ENCODE data around the gene CAPN5.

DNA sequence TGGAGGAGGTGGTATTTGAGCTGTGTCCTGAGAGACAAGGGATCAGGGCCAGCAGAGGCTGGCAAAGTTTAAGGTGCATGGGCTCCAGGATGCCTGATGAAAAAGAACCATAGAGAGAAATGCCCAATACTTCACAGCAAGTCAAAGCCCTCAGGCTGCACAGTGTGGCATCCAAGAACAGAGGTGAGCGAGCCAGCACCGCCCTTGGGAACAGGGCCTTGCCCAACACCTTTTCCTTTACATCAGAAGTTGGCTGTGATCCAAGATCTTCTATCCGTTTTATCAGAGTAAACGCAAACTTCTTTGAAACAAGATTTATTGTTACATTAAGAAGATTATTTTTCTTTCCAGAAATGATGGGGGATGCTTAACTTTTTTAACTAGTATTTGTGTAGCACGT is 31.2 kb upstream of the CAPN5 start:
- TF ChIP-seq, protein P1, sequence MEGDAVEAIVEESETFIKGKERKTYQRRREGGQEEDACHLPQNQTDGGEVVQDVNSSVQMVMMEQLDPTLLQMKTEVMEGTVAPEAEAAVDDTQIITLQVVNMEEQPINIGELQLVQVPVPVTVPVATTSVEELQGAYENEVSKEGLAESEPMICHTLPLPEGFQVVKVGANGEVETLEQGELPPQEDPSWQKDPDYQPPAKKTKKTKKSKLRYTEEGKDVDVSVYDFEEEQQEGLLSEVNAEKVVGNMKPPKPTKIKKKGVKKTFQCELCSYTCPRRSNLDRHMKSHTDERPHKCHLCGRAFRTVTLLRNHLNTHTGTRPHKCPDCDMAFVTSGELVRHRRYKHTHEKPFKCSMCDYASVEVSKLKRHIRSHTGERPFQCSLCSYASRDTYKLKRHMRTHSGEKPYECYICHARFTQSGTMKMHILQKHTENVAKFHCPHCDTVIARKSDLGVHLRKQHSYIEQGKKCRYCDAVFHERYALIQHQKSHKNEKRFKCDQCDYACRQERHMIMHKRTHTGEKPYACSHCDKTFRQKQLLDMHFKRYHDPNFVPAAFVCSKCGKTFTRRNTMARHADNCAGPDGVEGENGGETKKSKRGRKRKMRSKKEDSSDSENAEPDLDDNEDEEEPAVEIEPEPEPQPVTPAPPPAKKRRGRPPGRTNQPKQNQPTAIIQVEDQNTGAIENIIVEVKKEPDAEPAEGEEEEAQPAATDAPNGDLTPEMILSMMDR (IDR thresholded peaks at IDR 0.05; ENCODE audit: insufficient read depth, low read length), result no peak
- no peak for TF ChIP-seq POLR2AphosphoS5 (IDR thresholded peaks at IDR 0.05; ENCODE audit: low read depth)
- TF ChIP-seq, protein P2, sequence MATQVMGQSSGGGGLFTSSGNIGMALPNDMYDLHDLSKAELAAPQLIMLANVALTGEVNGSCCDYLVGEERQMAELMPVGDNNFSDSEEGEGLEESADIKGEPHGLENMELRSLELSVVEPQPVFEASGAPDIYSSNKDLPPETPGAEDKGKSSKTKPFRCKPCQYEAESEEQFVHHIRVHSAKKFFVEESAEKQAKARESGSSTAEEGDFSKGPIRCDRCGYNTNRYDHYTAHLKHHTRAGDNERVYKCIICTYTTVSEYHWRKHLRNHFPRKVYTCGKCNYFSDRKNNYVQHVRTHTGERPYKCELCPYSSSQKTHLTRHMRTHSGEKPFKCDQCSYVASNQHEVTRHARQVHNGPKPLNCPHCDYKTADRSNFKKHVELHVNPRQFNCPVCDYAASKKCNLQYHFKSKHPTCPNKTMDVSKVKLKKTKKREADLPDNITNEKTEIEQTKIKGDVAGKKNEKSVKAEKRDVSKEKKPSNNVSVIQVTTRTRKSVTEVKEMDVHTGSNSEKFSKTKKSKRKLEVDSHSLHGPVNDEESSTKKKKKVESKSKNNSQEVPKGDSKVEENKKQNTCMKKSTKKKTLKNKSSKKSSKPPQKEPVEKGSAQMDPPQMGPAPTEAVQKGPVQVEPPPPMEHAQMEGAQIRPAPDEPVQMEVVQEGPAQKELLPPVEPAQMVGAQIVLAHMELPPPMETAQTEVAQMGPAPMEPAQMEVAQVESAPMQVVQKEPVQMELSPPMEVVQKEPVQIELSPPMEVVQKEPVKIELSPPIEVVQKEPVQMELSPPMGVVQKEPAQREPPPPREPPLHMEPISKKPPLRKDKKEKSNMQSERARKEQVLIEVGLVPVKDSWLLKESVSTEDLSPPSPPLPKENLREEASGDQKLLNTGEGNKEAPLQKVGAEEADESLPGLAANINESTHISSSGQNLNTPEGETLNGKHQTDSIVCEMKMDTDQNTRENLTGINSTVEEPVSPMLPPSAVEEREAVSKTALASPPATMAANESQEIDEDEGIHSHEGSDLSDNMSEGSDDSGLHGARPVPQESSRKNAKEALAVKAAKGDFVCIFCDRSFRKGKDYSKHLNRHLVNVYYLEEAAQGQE (IDR thresholded peaks at IDR 0.05; ENCODE audit: insufficient replicate concordance, low read depth), result no peak
- no peak for TF ChIP-seq GABPA (IDR thresholded peaks at IDR 0.05; ENCODE audit: low read depth)
- no peak for TF ChIP-seq SPI1 (IDR thresholded peaks at IDR 0.05; ENCODE audit: borderline replicate concordance, low read depth)

Data from HL-60 (cell line).